ENCODE results near the gene IL6R.

DNA sequence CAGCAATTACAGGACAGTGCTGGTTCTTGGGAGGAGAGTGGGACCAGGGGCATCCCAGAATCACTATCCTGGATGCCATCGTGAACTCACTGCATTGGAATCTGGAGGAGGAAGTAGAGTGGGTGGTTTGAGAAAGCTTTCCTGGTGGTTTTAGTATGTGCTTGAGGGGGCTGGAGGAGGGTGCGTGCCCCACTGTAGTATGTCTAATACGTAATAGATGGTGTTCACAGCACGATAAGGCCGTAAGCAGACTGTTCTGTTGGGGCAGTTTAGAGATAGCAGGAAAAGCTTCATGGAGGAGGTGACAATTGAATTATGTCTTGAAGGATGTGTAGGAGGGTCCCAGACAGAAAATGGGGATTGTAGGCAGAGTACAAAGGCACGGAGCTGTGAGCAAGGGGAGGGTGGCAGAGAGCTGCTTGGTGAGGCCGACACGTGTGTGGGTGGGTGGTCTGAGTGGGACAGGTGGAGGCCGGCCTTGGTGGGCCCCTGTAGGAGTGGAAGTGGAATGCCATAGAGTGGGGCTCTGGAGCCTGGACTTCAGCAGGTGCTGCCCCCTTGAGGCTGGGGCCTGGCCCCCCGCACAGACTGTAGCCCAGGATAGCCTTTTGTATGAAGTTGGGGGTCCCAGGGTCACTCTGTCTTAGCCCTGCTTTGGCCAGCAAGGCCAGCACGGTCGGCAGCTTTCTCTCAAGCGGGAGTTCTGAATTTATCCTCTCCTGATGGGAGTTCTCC lies 37.0 kb downstream of the IL6R start:
- TF ChIP-seq, protein P1, sequence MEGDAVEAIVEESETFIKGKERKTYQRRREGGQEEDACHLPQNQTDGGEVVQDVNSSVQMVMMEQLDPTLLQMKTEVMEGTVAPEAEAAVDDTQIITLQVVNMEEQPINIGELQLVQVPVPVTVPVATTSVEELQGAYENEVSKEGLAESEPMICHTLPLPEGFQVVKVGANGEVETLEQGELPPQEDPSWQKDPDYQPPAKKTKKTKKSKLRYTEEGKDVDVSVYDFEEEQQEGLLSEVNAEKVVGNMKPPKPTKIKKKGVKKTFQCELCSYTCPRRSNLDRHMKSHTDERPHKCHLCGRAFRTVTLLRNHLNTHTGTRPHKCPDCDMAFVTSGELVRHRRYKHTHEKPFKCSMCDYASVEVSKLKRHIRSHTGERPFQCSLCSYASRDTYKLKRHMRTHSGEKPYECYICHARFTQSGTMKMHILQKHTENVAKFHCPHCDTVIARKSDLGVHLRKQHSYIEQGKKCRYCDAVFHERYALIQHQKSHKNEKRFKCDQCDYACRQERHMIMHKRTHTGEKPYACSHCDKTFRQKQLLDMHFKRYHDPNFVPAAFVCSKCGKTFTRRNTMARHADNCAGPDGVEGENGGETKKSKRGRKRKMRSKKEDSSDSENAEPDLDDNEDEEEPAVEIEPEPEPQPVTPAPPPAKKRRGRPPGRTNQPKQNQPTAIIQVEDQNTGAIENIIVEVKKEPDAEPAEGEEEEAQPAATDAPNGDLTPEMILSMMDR (IDR thresholded peaks at IDR 0.05): peak in 3 of 7 experiments; percentile 21 to 23 (median 23)
- TF ChIP-seq EP300 (IDR thresholded peaks at IDR 0.05): no peak
